Activated T-helper 2 cell treated with anti-CD3 and anti-CD28 coated beads, Interferon-gamma antibody, Interleukin-2, Interleukin-4, amounts not matched to agents 10 μg/mL and 5 μg/mL and 100 μg/mL, durations not matched to agents 14 hours and 24 hours and 36 hours (primary cell): ENCODE results near the gene TENT5C. TPM values are rescaled to one million over a fixed set of nuclear protein-coding genes. Genes with fewer than 3 reads are reported as not detected.

ENCODE experiments used
- DNase-seq: peaks from one replicate; pipeline ENCODE4 v3.0.0; 2021; ENCODE audit warnings: low spot score
- H3K27ac Mint-ChIP-seq: one replicate; pipeline ENCODE4 v1.8.0; 2021; ENCODE audit warnings: mixed read lengths
- H3K27me3 Mint-ChIP-seq: one replicate; pipeline ENCODE4 v1.8.0; 2021; ENCODE audit warnings: low read depth, mixed read lengths
- H3K36me3 Mint-ChIP-seq: one replicate; pipeline ENCODE4 v1.8.0; 2021; ENCODE audit warnings: low read depth, mixed read lengths
- H3K4me1 Mint-ChIP-seq: one replicate; pipeline ENCODE4 v1.8.0; 2021; ENCODE audit warnings: low read depth, mixed read lengths
- H3K4me3 Mint-ChIP-seq: one replicate; pipeline ENCODE4 v1.8.0; 2021; ENCODE audit warnings: low read depth, mild to moderate bottlenecking, moderate library complexity, mixed read lengths
- H3K9me3 Mint-ChIP-seq: one replicate; pipeline ENCODE4 v1.8.0; 2021; ENCODE audit warnings: mixed read lengths
- intact Hi-C: fragments of 100-400 bp; cut with micrococcal nuclease; formaldehyde crosslinking; loops from one replicate; pipeline ENCODE4 v1.15.1; 2023
- total RNA-seq: library from RNA; stranded (reverse); gene quantifications from 2 replicates; pipeline ENCODE4 v1.2.3, GENCODE V29; 2022

Gene TENT5C
- total RNA-seq, 1 donor from 2014 or later = 11.2 TPM

DNA sequence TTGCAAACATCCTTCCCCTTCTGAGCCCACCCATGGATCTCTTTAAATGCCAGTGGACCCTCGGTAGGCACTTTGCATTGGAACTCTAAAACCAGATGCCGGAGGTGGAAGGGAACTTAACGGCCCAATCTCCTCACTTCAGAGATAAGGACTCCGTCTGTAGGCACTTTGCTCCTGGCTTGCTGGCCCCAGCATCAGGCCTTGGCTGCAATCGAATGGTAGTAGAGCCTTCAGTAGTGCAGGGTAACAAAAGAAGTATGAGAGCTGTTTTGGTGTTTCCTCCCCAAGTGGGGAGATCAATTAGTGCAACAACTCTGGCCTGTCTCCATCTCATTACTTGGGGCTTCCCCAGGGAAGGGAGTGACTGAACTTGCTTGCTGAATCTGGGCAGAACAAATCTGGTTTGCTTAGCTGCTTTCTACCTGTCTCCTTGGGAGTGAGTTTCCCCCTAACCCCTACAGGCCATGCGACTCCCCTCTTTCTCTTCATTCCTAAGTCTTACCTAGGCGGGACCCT lies 70.8 kb downstream of the TENT5C start:
- H3K4me3 Mint-ChIP-seq = no peak overlapping the region
- H3K36me3 Mint-ChIP-seq = no peaks in the 10 kb centered on the region
- no peaks in the 10 kb centered on the region for H3K9me3 Mint-ChIP-seq
- no peak overlapping the region for H3K27ac Mint-ChIP-seq
- H3K4me1 Mint-ChIP-seq = peaks cover 20% of the 10 kb centered on the region
- intact Hi-C loops = no loop called here
- DNase-seq = no peak
- peaks cover 9% of the 10 kb centered on the region for H3K27me3 Mint-ChIP-seq

Other genes with a start within 250 kb of the TENT5C start
- 26.0 and 27.1 TPM in 2 replicates for gene MAN1A2, start 238.6 kb upstream of the TENT5C start, total RNA-seq